OCI-LY7 (cell line): ENCODE results near the gene ABCC4. TPM values are rescaled to one million over a fixed set of nuclear protein-coding genes. Genes with fewer than 3 reads are reported as not detected.

Source experiments
- BruUV-seq: library from RNA; stranded (reverse); fragments of 400-500 nt; replicated peaks from 2 replicates; lab custom pipeline; 2021; lab: Mats Ljungman, UMichigan
- CTCF ChIA-PET: fragments of 300-600 bp; sonication (Branson Sonifier 250); formaldehyde crosslinking; loops from one replicate; lab custom pipeline; 2022; ENCODE audit warnings: antibody characterized with exemption; ENCODE audit not compliant: unreplicated experiment; lab: Charles Lee
- POLR2A ChIA-PET: fragments of 300-600 bp; sonication (Branson Sonifier 250); formaldehyde crosslinking; loops from one replicate; lab custom pipeline; 2022; ENCODE audit warnings: antibody characterized with exemption; lab: Charles Lee
- DNase-seq: peaks from one replicate; pipeline ENCODE4 v3.0.0-alpha.2; 2015; ENCODE audit warnings: low spot score
- H2AFZ ChIP-seq: fragments of 200-600 bp; sonication (generic), shearing (Covaris generic); 2 replicates; pipeline ENCODE4 v1.6.1; 2014; ENCODE audit warnings: mild to moderate bottlenecking, antibody characterized with exemption, low read length, moderate library complexity
- H3K27ac ChIP-seq: fragments of 200-600 bp; sonication (generic); 2 replicates; pipeline ENCODE4 v1.5.1; 2014; ENCODE audit warnings: mixed run types, low read depth, mild to moderate bottlenecking, moderate library complexity, low read length, inconsistent platforms; ENCODE audit not compliant: poor library complexity, severe bottlenecking
- H3K36me3 ChIP-seq: fragments of 200-600 bp; sonication (generic); 2 replicates; pipeline ENCODE4 v1.6.1; 2014; ENCODE audit warnings: mild to moderate bottlenecking, antibody characterized with exemption, low read length, moderate library complexity, mixed read lengths; ENCODE audit not compliant: insufficient read depth
- H3K4me1 ChIP-seq: fragments of 200-600 bp; sonication (generic); 2 replicates; pipeline ENCODE4 v1.5.1; 2014; ENCODE audit warnings: mild to moderate bottlenecking, low read length; ENCODE audit not compliant: insufficient read depth, poor library complexity, severe bottlenecking
- H3K4me2 ChIP-seq: fragments of 200-600 bp; sonication (generic); 2 replicates; pipeline ENCODE4 v1.6.1; 2014; ENCODE audit warnings: mild to moderate bottlenecking, low read length
- H3K4me3 ChIP-seq: fragments of 200-600 bp; sonication (generic); 2 replicates; pipeline ENCODE4 v1.5.1; 2014; ENCODE audit warnings: mild to moderate bottlenecking, low read depth, low read length; ENCODE audit not compliant: poor library complexity, severe bottlenecking
- H3K79me2 ChIP-seq: fragments of 200-600 bp; sonication (generic); 2 replicates; pipeline ENCODE4 v1.6.1; 2016; ENCODE audit warnings: low read depth, mild to moderate bottlenecking, low read length, moderate library complexity, mixed read lengths; ENCODE audit not compliant: insufficient read depth
- H3K9me2 ChIP-seq: fragments of 200-600 bp; sonication (generic); 2 replicates; pipeline ENCODE4 v1.6.1; 2016; ENCODE audit warnings: mild to moderate bottlenecking, low read length, mixed read lengths; ENCODE audit not compliant: insufficient read depth
- H3K9me3 ChIP-seq: fragments of 200-600 bp; sonication (generic); 2 replicates; pipeline ENCODE4 v1.6.1; 2014; ENCODE audit warnings: mild to moderate bottlenecking, mixed run types, low read length, mixed read lengths
- H4K20me1 ChIP-seq: fragments of 200-600 bp; sonication (generic); 2 replicates; pipeline ENCODE4 v1.6.1; 2014; ENCODE audit warnings: mild to moderate bottlenecking, antibody characterized with exemption, low read length, moderate library complexity, mixed read lengths; ENCODE audit not compliant: insufficient read depth
- CTCF ChIP-seq: fragments of 200-600 bp; sonication (generic); conservative IDR thresholded peaks from 2 replicates; pipeline ENCODE4 v1.5.1; 2014; ENCODE audit warnings: mild to moderate bottlenecking, antibody characterized with exemption, low read length, moderate library complexity, mixed read lengths
- EZH2phosphoT487 ChIP-seq: fragments of 200-600 bp; sonication (generic); IDR thresholded peaks from 2 replicates; pipeline ENCODE4 v1.6.1; 2018; ENCODE audit warnings: low read depth, borderline replicate concordance, mild to moderate bottlenecking, mixed run types, antibody characterized with exemption, low read length, moderate library complexity, mixed read lengths
- intact Hi-C: fragments of 100-400 bp; cut with micrococcal nuclease; formaldehyde crosslinking; loops from one replicate; pipeline ENCODE4 v1.10.0; 2022; ENCODE audit not compliant: unreplicated experiment
- total RNA-seq, 2 experiments: library from RNA; depleted of rRNA in 1 of 2; stranded (reverse); fragments of >200 nt in 1 of 2; shearing (Covaris generic) in 1 of 2; gene quantifications; 2 replicates each; pipeline ENCODE4 v1.2.3, GENCODE V29; 2014 to 2022

The ABCC4 gene
- total RNA-seq, 2 experiments from 2014 or later, result 7.3 to 7.8 TPM

- no peak overlapping the region for H3K4me3 ChIP-seq
- no peaks in the 10 kb centered on the region for H4K20me1 ChIP-seq
- intact Hi-C loops, result no loop called here
- H2AFZ ChIP-seq, result no peak overlapping the region
- H3K4me1 ChIP-seq, result no peaks in the 10 kb centered on the region
- no peak for DNase-seq
- no peak overlapping the region for H3K4me2 ChIP-seq
- CTCF ChIA-PET, result no interaction called here
- H3K36me3 ChIP-seq, result no peaks in the 10 kb centered on the region; the same call in 1 of the 2 replicates
- H3K27ac ChIP-seq, result no peak overlapping the region
- no TSS peak for BruUV-seq
- no peaks in the 10 kb centered on the region for H3K9me3 ChIP-seq
- POLR2A ChIA-PET, result no interaction called here
- no peaks in the 10 kb centered on the region for H3K79me2 ChIP-seq
- H3K9me2 ChIP-seq, result no peaks in the 10 kb centered on the region
- no peak for TF ChIP-seq EZH2phosphoT487
- TF ChIP-seq CTCF, result no peak
Observed at GRCh38 chr13:95246292-95247082, 54.8 kb downstream of the ABCC4 start.

GRCh38 chr13:95245071-95245470, 56.2 kb downstream of the ABCC4 start:
- Histone ChIP-seq H4K20me1 (no peaks in the 10 kb centered on the region), H3K27ac (no peak overlapping the region), H2AFZ (no peak overlapping the region), H3K9me2 (no peaks in the 10 kb centered on the region), H3K36me3 (no peaks in the 10 kb centered on the region; the same call in 1 of the 2 replicates), H3K4me3 (no peak overlapping the region), H3K4me1 (peaks cover under 1% of the 10 kb centered on the region), H3K79me2 (no peaks in the 10 kb centered on the region), H3K9me3 (no peaks in the 10 kb centered on the region), H3K4me2 (no peak overlapping the region)
- ChIA-PET POLR2A (no interaction called here), CTCF (no interaction called here)
- no peak for DNase-seq
- intact Hi-C loops, result no loop called here
- no peak for TF ChIP-seq CTCF
- BruUV-seq, result no TSS peak

GRCh38 chr13:95243207-95243606, 58.0 kb downstream of the ABCC4 start:
- TF ChIP-seq CTCF (no peak), EZH2phosphoT487 (no peak)
- ChIA-PET CTCF (no interaction called here), POLR2A (no interaction called here)
- peaks cover 6% of the 10 kb centered on the region; the same call in 1 of the 2 replicates for H3K79me2 ChIP-seq
- no peaks in the 10 kb centered on the region; the same call in 1 of the 2 replicates for H3K36me3 ChIP-seq
- H2AFZ ChIP-seq, result no peak overlapping the region
- H3K4me2 ChIP-seq, result no peak overlapping the region
- H4K20me1 ChIP-seq, result no peaks in the 10 kb centered on the region
- H3K4me3 ChIP-seq, result no peak overlapping the region
- H3K4me1 ChIP-seq, result peaks cover 18% of the 10 kb centered on the region
- DNase-seq, result no peak
- H3K9me2 ChIP-seq, result no peaks in the 10 kb centered on the region
- no peaks in the 10 kb centered on the region for H3K9me3 ChIP-seq
- H3K27ac ChIP-seq, result no peak overlapping the region
- intact Hi-C loops, result no loop called here
- no TSS peak for BruUV-seq
